Superior temporal gyrus (tissue), 1 donor: Measurements from ENCODE around the gene GALM.
"Not testable (repeated sequence)": the region's sequence is repeated elsewhere in the genome, so short reads cannot be mapped to it uniquely, and the experiment has no call there.

ENCODE experiments used
- DNase-seq: peaks from one replicate; pipeline ENCODE4 v3.0.0-alpha.2; 2016; ENCODE audit errors: extremely low spot score

Gene GALM

GRCh38 chr2:38709567-38710194 lies 43.8 kb downstream of the GALM start:
- no peak for DNase-seq

GRCh38 chr2:38711558-38711957 lies 45.6 kb downstream of the GALM start:
- no peak for DNase-seq

GRCh38 chr2:38712413-38712812 lies 46.5 kb downstream of the GALM start:
- DNase-seq: no peak

GRCh38 chr2:38712871-38713270 lies 47.0 kb downstream of the GALM start:
- DNase-seq: no peak

- DNase-seq: no peak
Measured at GRCh38 chr2:38713338-38713737, 47.4 kb downstream of the GALM start.

- not testable (repeated sequence) for DNase-seq
Measured at GRCh38 chr2:38714941-38715340, 49.0 kb downstream of the GALM start.

- no peak for DNase-seq
Measured at GRCh38 chr2:38716185-38716584, 50.3 kb downstream of the GALM start.

GRCh38 chr2:38718601-38719000 lies 52.7 kb downstream of the GALM start:
- no peak for DNase-seq

GRCh38 chr2:38719706-38720105 lies 53.8 kb downstream of the GALM start:
- no peak for DNase-seq

GRCh38 chr2:38720613-38721241 lies 54.8 kb downstream of the GALM start:
- DNase-seq: peak; percentile 77

GRCh38 chr2:38722271-38723061 lies 56.6 kb downstream of the GALM start:
- DNase-seq: no peak

- DNase-seq: no peak
Measured at GRCh38 chr2:38723173-38723572, 57.3 kb downstream of the GALM start.

- DNase-seq: no peak
Measured at GRCh38 chr2:38727661-38728060, 61.7 kb downstream of the GALM start.

- DNase-seq: no peak
Measured at GRCh38 chr2:38728694-38729093, 62.8 kb downstream of the GALM start.

- DNase-seq: no peak
Measured at GRCh38 chr2:38731090-38731489, 65.2 kb downstream of the GALM start.

GRCh38 chr2:38731684-38732221 lies 65.8 kb downstream of the GALM start:
- no peak for DNase-seq

GRCh38 chr2:38733300-38733971 lies 67.5 kb downstream of the GALM start:
- DNase-seq: no peak

GRCh38 chr2:38734299-38735058 lies 68.6 kb downstream of the GALM start:
- DNase-seq: no peak

- no peak for DNase-seq
Measured at GRCh38 chr2:38735999-38736320, 70.0 kb downstream of the GALM start.

GRCh38 chr2:38737000-38737698 lies 71.2 kb downstream of the GALM start:
- peak; percentile 17 for DNase-seq

- no peak for DNase-seq
Measured at GRCh38 chr2:38737925-38738324, 72.0 kb downstream of the GALM start.
